Gastrocnemius medialis (tissue), 4 donors: ENCODE results near the gene RAB25.

ENCODE experiments used
- POLR2A ChIP-seq, 2 donors: fragments of 450-650 bp; IDR thresholded peaks; one replicate each; pipeline ENCODE4 v1.6.1; 2017; ENCODE audit warnings: antibody characterized with exemption in 2 of 2, mild to moderate bottlenecking in 2 of 2, moderate library complexity in 2 of 2
- TF ChIP-seq, protein P1 (sequence below), 5 experiments: fragments of 450-650 bp in 3 of 5; fragments of 200-600 bp in 2 of 5; sonication (generic) in 2 of 5; IDR thresholded peaks in 4 of 5; conservative IDR thresholded peaks in 1 of 5; 1 replicate in 4 of 5; 2 replicates in 1 of 5; pipeline ENCODE4 v1.5.1; 2016 to 2019; ENCODE audit warnings: antibody characterized with exemption in 5 of 5, mild to moderate bottlenecking in 3 of 5, moderate library complexity in 3 of 5

DNA sequence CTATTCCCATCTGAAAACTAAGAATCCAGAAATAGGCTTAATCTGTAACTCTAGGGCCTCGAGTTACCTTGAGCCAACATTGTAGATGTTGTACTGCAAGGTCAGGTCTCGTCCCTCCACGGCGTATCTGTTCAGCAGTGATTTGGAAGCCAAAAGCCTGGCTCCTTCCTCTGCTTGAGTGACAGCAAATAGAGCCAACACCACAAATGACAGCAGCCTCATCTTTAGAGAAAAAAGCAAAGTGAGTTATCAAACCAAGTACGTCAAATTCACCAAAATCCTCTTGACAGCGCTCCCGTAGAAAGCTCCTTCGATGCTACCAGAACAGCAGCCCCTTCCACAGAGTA lies 41.0 kb upstream of the RAB25 start:
- TF ChIP-seq POLR2A (IDR thresholded peaks at IDR 0.05) = no peak
- TF ChIP-seq, protein P1, sequence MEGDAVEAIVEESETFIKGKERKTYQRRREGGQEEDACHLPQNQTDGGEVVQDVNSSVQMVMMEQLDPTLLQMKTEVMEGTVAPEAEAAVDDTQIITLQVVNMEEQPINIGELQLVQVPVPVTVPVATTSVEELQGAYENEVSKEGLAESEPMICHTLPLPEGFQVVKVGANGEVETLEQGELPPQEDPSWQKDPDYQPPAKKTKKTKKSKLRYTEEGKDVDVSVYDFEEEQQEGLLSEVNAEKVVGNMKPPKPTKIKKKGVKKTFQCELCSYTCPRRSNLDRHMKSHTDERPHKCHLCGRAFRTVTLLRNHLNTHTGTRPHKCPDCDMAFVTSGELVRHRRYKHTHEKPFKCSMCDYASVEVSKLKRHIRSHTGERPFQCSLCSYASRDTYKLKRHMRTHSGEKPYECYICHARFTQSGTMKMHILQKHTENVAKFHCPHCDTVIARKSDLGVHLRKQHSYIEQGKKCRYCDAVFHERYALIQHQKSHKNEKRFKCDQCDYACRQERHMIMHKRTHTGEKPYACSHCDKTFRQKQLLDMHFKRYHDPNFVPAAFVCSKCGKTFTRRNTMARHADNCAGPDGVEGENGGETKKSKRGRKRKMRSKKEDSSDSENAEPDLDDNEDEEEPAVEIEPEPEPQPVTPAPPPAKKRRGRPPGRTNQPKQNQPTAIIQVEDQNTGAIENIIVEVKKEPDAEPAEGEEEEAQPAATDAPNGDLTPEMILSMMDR (IDR thresholded peaks at IDR 0.05 in 4 of 5, conservative IDR thresholded peaks at IDR 0.05 in 1 of 5) = no peak
